NCI-H2107 treated with DMSO at 0.1 percent for 48 hours (cell line): ENCODE measurements around the gene PLIN3.
"Not testable (repeated sequence)": the region's sequence is repeated elsewhere in the genome, so short reads cannot be mapped to it uniquely, and the experiment has no call there.

Experiments
- DNase-seq: peaks from one replicate; lab custom pipeline; 2025; ENCODE audit not compliant: unreplicated experiment; lab: John Stamatoyannopoulos, UW

PLIN3 gene

DNA sequence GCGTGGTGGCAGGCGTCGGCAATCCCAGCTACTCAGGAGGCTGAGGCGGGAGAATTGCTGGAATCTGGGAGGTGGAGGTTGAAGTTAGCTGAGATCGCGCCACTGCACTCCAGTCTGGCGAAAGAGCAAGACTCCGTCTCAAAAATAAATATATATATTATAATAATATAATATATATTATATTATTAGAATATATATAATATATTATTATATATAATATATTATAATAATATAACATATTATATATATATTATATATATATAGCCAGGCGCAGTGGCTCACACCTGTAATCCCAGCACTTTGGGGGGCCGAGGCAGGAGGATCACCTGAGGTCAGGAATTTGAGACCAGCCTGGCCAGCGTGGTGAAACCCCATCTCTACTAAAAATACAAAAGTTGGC lies 25.5 kb upstream of the PLIN3 start:
- not testable (repeated sequence) for DNase-seq

DNA sequence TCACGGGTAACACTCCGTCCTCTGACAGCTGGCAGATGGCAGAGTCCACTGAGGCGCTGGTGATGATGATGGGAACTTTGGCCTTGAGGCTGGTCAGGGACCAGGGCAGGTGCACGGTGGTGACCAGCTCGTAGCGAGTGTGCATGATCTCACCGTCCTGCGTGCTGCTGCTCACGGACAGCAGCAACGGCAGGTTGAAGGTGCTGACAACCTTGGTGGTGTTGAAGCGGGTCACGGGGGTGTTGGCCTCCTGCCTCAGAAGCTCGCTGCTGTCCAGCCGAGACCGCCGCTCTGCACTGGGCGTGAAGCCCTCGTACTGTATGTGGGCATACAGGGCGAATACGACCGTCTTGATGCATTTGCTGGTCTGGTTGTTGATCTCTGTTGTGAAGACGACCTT lies 23.6 kb upstream of the PLIN3 start:
- no peak for DNase-seq

- DNase-seq, result no peak
Measured at GRCh38 chr19:4889034-4889815, 21.8 kb upstream of the PLIN3 start.

DNA sequence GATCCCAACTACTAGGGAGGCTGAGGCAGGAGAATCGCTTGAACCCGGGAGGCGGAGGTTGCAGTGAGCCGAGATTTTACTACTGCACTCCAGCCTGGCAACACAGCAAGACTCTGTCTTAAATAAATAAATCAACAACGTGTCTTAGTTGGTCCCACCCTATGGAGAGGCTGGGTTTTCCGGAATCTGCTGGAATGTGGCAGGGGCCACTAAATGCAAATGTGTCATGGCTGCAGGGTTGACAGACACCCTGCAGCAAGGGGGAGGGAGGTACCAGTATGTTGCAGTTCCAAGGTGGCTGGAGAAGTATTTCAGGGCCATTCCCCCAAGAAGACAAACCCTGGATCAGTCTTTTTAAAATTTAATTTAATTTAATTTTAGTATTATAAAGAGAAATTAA lies 20.3 kb upstream of the PLIN3 start:
- not testable (repeated sequence) for DNase-seq

DNA sequence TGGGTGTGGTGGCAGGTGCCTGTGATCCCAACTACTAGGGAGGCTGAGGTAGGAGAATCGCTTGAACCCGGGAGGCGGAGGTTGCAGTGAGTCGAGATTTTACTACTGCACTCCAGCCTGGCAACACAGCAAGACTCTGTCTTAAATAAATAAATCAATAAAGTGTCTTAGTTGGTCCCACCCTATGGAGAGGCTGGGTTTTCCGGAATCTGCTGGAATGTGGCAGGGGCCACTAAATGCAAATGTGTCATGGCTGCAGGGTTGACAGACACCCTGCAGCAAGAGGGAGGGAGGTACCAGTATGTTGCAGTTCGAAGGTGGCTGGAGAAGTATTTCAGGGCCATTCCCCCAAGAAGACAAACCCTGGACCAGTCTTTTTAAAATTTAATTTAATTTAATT lies 17.5 kb upstream of the PLIN3 start:
- not testable (repeated sequence) for DNase-seq

DNA sequence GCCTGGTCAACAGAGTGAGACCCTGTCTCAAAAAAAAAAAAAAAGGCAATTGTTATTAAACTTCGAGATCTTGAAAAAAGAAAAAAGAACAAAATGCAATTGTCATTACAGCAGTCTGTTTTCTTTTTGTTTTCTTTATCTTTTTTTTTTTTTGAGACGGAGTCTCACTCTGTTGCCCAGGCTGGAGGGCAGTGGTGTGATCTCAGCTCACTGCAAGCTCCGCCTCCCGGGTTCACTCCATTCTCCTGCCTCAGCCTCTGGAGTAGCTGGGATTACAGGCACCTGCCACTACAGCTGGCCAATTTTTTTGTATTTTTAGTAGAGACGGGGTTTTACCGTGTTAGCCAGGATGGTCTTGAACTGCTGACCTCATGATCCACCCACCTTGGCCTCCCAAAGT lies 15.4 kb upstream of the PLIN3 start:
- DNase-seq, result not testable (repeated sequence)

GRCh38 chr19:4879041-4879440 lies 11.6 kb upstream of the PLIN3 start:
- no peak for DNase-seq

DNA sequence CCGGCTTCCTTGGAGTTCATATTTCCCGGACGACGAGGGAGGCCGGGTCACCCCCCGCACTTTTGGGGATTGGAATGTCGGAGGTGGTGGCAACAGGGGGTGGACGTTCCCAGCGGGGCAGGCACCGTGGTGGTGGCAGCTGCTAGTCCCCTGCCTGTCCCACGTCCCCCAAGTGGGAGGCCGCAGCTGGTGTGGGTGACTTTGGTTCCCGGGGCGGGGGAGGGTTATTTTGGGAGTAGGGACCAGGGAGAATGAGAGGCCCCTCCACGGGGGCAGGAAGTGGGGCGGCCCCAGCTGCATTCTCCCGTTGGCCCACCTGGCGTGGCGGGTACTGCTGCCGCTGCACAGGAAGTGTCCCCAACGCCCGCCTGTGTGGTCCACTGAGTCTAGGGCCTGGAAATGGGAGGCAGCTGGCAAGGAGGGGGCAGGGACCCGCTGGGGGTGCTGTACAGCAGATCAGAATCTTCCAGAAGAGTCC lies 11.1 kb upstream of the PLIN3 start:
- DNase-seq, result no peak

DNA sequence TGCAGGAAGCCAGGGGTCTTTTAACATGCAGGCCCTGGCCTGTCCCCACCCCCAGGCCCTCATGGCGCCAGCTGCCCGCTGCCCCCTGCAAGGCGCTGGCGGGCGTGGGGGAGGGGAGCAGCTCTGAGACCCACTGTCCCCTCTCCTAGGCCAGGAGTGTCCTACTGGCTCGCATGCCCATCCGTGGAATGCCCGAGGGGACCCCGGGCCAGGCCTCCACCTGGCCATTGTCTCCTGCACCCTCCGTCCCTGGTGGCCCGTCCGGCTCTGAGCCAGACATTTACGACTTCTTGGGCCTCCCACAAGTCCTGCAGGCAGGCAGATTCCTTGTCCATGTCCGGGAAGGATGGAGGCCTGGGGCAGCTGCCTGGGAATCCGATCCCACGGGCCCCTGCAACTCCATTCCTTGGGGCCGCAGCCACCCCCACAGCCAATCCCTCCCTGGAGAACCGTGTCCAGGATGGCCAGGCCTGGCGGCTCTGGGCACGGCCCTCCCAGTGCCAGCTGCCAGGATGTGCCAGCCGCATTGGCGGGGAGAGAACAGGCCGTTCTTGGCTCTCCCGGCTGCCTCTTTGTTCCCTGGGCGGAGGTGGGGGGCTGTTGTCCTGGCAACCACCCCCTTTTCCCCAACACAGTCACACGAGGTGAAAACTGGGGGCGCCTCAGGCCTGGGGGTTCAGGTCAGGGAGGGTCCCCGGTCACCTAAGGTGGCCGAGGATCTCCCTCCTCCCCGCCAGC lies 10.5 kb upstream of the PLIN3 start:
- no peak for DNase-seq

GRCh38 chr19:4873930-4874329 lies 6.5 kb upstream of the PLIN3 start:
- no peak for DNase-seq

GRCh38 chr19:4871711-4872110 lies 4.2 kb upstream of the PLIN3 start:
- DNase-seq, result no peak

- DNase-seq, result no peak
Measured at GRCh38 chr19:4870025-4870700, 2.7 kb upstream of the PLIN3 start.

GRCh38 chr19:4868286-4868834 lies 893 bp upstream of the PLIN3 start:
- DNase-seq, result no peak

DNA sequence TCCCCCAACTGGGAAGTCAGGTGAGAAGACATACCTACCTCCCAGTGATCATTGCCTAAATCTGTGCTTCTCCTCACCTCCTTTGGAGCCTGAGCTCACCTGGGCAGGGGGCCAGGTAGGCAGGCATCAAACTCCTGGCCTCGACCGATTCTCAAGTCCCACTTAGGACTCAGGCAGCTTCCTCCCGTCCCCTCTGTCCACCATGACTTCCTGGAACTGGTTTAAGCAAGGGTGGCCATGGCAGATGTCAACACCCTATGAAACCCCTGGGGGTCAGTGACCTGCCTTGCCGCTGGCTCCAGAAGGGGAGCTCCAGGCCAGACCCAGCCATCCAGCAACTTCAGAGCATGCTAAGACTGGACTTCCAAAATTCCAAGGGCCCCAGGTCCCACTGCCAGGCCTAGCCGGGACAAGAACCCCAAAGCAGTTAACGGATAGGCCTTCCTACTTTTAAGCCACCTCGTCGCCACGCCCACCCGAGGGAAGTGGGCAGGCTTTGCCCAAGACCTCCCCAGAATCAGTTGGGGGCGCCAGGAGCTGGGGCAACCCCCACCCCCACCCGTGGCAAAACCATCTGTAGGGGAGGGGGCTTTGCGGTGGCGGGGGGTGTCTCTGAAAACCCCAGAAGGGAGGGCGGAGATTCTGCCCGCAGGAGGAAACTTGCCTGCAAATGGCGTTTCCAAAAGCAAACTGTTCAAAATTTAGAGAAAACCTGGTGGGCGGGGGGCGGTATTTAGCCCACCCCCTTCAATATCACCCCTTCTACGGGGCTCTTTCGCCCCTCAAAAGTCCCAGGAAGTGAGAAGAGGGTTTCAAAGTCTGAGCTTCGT lies 657 bp downstream of the PLIN3 start:
- no peak for DNase-seq

DNA sequence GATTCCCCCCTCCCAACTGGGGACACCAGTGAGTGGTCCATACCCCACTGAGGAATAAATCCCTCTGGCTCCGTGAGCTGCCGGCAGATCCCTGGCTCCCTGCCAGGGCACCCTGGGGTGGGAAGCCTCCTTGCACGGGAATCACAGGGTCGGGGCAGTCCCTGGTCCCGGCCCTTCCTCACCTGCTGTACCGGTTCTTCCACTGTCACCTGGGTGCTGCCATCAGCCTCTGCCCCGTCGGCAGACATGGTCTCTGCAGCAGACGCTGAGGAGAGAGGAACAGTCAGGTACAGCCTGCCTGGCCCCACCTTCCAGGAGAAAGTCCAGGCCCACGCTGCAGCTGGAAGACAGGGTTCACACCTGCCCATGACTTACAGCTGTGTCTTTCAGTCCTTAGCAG lies 6.3 kb downstream of the PLIN3 start:
- no peak for DNase-seq

GRCh38 chr19:4859697-4860096 lies 7.8 kb downstream of the PLIN3 start:
- DNase-seq, result no peak

DNA sequence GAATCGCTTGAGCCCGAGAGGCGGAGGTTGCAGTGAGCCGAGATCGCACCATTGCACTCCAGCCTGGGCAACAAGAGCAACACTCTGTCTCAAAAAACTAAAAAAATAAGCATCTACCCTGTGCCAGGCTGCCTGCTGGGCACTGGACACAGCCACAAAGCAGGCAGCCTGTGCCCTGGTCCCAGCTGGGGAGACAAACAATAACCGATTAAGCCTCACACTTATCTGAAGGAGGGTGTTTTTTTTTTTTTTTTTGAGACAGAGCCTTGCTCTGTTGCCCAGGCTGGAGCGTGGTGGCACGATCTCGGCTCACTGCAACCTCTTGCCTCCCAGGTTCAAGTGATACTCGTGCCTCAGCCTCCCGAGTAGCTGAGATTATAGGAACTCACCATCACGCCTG lies 11.0 kb downstream of the PLIN3 start:
- DNase-seq, result not testable (repeated sequence)

GRCh38 chr19:4853506-4853905 lies 14.0 kb downstream of the PLIN3 start:
- not testable (repeated sequence) for DNase-seq

- DNase-seq, result no peak
Measured at GRCh38 chr19:4852484-4852883, 15.0 kb downstream of the PLIN3 start.

DNA sequence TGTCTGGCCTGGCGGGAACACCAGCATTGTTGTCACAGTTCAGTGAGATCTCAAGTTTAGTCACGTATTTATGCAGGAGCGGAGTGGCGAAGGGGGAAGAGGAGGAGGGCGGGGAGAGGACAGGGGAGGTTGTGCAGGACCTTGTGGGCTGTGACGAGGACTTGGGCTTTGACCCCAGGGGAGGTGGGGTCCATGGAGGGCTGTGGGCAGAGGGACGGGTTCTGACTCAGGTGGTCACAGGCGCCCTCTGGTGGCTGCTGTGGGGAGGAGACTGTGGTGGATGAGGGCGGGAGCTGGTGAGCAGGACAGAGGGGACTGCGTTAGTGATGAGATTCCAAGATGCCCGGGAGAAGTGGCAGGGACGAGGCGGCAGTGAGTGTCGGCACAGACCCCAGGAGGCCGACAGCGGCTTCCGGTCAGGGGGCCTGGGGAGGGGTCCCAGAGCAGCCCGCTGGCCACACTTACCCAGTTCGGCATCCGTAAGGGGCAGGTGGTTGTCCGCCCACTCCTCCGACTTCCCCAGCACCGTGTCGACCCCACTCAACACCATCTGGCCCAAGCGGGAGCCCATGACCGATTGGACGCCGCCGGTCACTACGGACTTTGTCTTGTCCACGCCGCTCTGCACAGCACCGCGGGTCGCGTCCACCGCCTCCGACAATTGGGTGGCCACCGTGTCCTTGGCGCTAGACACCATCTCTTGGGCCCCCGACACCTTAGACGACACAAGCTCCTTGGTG lies 15.7 kb downstream of the PLIN3 start:
- DNase-seq, result peak; percentile 53
